Ishikawa (cell line): ENCODE measurements around the gene ZNF787.

Experiments used
- CEBPB ChIP-seq: IDR thresholded peaks from 2 replicates; pipeline ENCODE4 v1.6.1; 2012
- CREB1 ChIP-seq: IDR thresholded peaks from 2 replicates; pipeline ENCODE4 v1.6.1; 2012; ENCODE audit warnings: low read depth
- EGR1 ChIP-seq: IDR thresholded peaks from 2 replicates; pipeline ENCODE4 v1.6.1; 2012
- EP300 ChIP-seq: IDR thresholded peaks from 2 replicates; pipeline ENCODE4 v1.6.1; 2012; ENCODE audit warnings: borderline replicate concordance
- NFIC ChIP-seq: IDR thresholded peaks from 2 replicates; pipeline ENCODE4 v1.6.1; 2012
- RAD21 ChIP-seq: IDR thresholded peaks from 2 replicates; pipeline ENCODE4 v1.6.1; 2012; ENCODE audit warnings: low read depth
- TAF1 ChIP-seq: IDR thresholded peaks from 2 replicates; pipeline ENCODE4 v1.6.1; 2012; ENCODE audit warnings: low read depth, mild to moderate bottlenecking
- TCF12 ChIP-seq: IDR thresholded peaks from 2 replicates; pipeline ENCODE4 v1.6.1; 2012; ENCODE audit warnings: low read depth
- TEAD4 ChIP-seq: IDR thresholded peaks from 2 replicates; pipeline ENCODE4 v1.6.1; 2012
- YY1 ChIP-seq: IDR thresholded peaks from 2 replicates; pipeline ENCODE4 v1.6.1; 2012; ENCODE audit warnings: low read depth
- ZBTB7A ChIP-seq: IDR thresholded peaks from 2 replicates; pipeline ENCODE4 v1.6.1; 2012; ENCODE audit warnings: low read depth
- TF ChIP-seq, protein P1 (sequence below): IDR thresholded peaks from 2 replicates; pipeline ENCODE4 v1.6.1; 2012
- TF ChIP-seq, protein P2 (sequence below): IDR thresholded peaks from 2 replicates; pipeline ENCODE4 v1.6.1; 2012; ENCODE audit warnings: low read depth, mild to moderate bottlenecking
- TF ChIP-seq, protein P3 (sequence below): IDR thresholded peaks from 2 replicates; pipeline ENCODE4 v1.6.1; 2012

DNA sequence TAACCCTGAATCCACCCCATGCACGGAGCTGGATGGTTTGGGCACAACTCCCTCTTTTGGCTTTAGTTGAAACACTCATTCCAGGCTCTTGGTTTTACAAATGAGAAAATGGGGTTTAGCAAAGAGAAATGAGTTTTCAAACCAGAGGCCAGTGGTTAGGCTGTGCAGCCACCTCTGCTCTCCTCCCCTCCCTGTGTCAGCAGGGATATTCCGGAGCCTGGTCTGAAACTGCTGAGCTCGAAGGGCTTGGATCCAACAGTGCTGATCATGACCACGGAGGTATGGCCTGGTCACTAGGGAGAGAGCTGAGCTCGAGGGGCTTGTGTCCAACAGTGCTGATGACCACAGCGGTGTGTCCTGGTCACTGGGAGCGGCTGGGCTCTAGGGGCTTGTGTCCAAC is 41.5 kb downstream of the ZNF787 start:
- no peak for TF ChIP-seq EP300
- TF ChIP-seq YY1, result no peak
- TF ChIP-seq, protein P1, sequence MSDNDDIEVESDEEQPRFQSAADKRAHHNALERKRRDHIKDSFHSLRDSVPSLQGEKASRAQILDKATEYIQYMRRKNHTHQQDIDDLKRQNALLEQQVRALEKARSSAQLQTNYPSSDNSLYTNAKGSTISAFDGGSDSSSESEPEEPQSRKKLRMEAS, result no peak
- TF ChIP-seq TEAD4, result no peak
- no peak for TF ChIP-seq RAD21
- TF ChIP-seq, protein P2, sequence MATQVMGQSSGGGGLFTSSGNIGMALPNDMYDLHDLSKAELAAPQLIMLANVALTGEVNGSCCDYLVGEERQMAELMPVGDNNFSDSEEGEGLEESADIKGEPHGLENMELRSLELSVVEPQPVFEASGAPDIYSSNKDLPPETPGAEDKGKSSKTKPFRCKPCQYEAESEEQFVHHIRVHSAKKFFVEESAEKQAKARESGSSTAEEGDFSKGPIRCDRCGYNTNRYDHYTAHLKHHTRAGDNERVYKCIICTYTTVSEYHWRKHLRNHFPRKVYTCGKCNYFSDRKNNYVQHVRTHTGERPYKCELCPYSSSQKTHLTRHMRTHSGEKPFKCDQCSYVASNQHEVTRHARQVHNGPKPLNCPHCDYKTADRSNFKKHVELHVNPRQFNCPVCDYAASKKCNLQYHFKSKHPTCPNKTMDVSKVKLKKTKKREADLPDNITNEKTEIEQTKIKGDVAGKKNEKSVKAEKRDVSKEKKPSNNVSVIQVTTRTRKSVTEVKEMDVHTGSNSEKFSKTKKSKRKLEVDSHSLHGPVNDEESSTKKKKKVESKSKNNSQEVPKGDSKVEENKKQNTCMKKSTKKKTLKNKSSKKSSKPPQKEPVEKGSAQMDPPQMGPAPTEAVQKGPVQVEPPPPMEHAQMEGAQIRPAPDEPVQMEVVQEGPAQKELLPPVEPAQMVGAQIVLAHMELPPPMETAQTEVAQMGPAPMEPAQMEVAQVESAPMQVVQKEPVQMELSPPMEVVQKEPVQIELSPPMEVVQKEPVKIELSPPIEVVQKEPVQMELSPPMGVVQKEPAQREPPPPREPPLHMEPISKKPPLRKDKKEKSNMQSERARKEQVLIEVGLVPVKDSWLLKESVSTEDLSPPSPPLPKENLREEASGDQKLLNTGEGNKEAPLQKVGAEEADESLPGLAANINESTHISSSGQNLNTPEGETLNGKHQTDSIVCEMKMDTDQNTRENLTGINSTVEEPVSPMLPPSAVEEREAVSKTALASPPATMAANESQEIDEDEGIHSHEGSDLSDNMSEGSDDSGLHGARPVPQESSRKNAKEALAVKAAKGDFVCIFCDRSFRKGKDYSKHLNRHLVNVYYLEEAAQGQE, result no peak
- no peak for TF ChIP-seq TAF1
- no peak for TF ChIP-seq ZBTB7A
- no peak for TF ChIP-seq NFIC
- no peak for TF ChIP-seq CEBPB
- TF ChIP-seq CREB1, result no peak
- no peak for TF ChIP-seq TCF12
- TF ChIP-seq EGR1, result no peak
- TF ChIP-seq, protein P3, sequence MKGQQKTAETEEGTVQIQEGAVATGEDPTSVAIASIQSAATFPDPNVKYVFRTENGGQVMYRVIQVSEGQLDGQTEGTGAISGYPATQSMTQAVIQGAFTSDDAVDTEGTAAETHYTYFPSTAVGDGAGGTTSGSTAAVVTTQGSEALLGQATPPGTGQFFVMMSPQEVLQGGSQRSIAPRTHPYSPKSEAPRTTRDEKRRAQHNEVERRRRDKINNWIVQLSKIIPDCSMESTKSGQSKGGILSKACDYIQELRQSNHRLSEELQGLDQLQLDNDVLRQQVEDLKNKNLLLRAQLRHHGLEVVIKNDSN, result no peak
